ENCODE results near the gene FAAP100. TPM values are rescaled to one million over a fixed set of nuclear protein-coding genes. Genes with fewer than 3 reads are reported as not detected.
A peak's percentile ranks its signal among the peaks of the same experiment; 100 is the strongest.

Gene FAAP100
- total RNA-seq, 2 donors from 2014 or later = 27.8 to 50.4 TPM

GRCh38 chr17:81542431-81543338 lies 9.5 kb downstream of the FAAP100 start:
- no peak for ATAC-seq
- intact Hi-C loops (cut with DNase I) = no loop called here
- 70 to 83% methylated on average over 2 to 15 of the region's 15 CpGs for WGBS, 2 donors
- Histone ChIP-seq H3K27me3 (no peaks in the 10 kb centered on the region), H3K27ac (no peak overlapping the region), H3K4me3 (no peak overlapping the region), H3K4me1 (peaks cover 17% of the 10 kb centered on the region), H3K9me3 (no peaks in the 10 kb centered on the region), H3K36me3 (replicated peaks in 1 of 2; ENCODE audit: insufficient read depth in 1 of 2, low read depth in 2 of 2) (peaks cover 6 to 8% of the 10 kb centered on the region in 2 donors)
- peak in 1 of 4 donors; percentile 5 for DNase-seq
- no peak for TF ChIP-seq POLR2A (IDR thresholded peaks at IDR 0.05)
- TF ChIP-seq, protein P1, sequence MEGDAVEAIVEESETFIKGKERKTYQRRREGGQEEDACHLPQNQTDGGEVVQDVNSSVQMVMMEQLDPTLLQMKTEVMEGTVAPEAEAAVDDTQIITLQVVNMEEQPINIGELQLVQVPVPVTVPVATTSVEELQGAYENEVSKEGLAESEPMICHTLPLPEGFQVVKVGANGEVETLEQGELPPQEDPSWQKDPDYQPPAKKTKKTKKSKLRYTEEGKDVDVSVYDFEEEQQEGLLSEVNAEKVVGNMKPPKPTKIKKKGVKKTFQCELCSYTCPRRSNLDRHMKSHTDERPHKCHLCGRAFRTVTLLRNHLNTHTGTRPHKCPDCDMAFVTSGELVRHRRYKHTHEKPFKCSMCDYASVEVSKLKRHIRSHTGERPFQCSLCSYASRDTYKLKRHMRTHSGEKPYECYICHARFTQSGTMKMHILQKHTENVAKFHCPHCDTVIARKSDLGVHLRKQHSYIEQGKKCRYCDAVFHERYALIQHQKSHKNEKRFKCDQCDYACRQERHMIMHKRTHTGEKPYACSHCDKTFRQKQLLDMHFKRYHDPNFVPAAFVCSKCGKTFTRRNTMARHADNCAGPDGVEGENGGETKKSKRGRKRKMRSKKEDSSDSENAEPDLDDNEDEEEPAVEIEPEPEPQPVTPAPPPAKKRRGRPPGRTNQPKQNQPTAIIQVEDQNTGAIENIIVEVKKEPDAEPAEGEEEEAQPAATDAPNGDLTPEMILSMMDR (IDR thresholded peaks at IDR 0.05) = no peak

DNA sequence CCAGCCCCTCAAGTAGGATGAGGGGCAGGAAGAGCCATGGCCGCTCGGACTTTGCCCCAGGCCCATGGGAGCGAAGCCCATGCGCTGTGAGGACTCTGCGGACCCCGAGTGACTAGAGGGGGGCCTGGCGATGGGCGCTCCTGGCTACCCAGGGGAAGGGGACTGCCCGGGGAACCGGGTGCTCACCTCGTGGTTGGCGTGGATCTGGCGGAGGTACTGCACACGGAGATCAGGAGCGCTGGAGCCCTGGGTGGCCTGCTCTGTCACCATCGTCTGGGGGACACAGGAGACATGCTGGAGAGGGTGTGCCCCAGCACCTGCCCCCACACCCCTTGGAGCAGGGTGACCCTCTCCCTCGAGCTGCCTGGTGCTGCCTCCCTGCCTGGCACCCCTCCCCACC lies 11.0 kb downstream of the FAAP100 start:
- peak in 1 of 4 donors; percentile 5 for DNase-seq
- intact Hi-C loops (cut with DNase I) = no loop called here
- H3K27ac ChIP-seq = no peak overlapping the region
- 96 to 99% methylated on average over 14 of the region's 17 CpGs for WGBS, 2 donors
- H3K9me3 ChIP-seq = no peaks in the 10 kb centered on the region
- peaks cover 3 to 6% of the 10 kb centered on the region in 2 donors for H3K36me3 ChIP-seq (replicated peaks in 1 of 2; ENCODE audit: insufficient read depth in 1 of 2, low read depth in 2 of 2)
- peaks cover 32% of the 10 kb centered on the region for H3K4me1 ChIP-seq
- no peak for ATAC-seq
- H3K27me3 ChIP-seq = no peaks in the 10 kb centered on the region
- TF ChIP-seq, protein P1 (IDR thresholded peaks at IDR 0.05) = no peak
- no peak for TF ChIP-seq POLR2A (IDR thresholded peaks at IDR 0.05)
- no peak overlapping the region for H3K4me3 ChIP-seq

DNA sequence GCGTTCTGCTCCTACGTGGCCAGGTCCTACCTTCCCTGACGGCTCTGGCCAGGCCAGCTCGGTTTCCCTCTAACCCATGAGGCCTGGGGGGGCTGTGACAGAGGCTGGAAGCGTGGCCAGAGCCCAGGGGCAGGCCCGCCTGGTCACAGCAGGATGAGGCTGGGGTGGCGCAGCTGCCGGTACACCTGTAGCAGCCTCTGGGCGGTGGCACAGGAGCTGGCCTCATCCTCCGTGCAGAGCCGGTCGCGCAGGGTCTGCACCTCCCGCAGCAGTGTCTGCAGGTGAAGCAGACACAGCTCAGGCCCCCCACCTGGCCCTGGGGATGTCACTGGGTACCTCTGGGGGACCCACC lies 11.5 kb downstream of the FAAP100 start:
- H3K27ac ChIP-seq = no peak overlapping the region
- intact Hi-C loops (cut with DNase I) = no loop called here
- peaks cover 36% of the 10 kb centered on the region for H3K4me1 ChIP-seq
- WGBS, 2 donors = 90% methylated on average over 5 to 13 of the region's 14 CpGs
- ATAC-seq (no peak), DNase-seq (peak in 2 of 4 donors; percentile 5 to 14)
- no peaks in the 10 kb centered on the region for H3K9me3 ChIP-seq
- H3K27me3 ChIP-seq = no peaks in the 10 kb centered on the region
- no peak overlapping the region for H3K4me3 ChIP-seq
- H3K36me3 ChIP-seq (replicated peaks in 1 of 2; ENCODE audit: insufficient read depth in 1 of 2, low read depth in 2 of 2) = peaks cover under 1 to 6% of the 10 kb centered on the region in 2 donors
- TF ChIP-seq POLR2A (IDR thresholded peaks at IDR 0.05) = no peak
- TF ChIP-seq, protein P1 (IDR thresholded peaks at IDR 0.05) = no peak

- intact Hi-C loops (cut with DNase I) = no loop called here
- no peaks in the 10 kb centered on the region for H3K9me3 ChIP-seq
- TF ChIP-seq, protein P1 (IDR thresholded peaks at IDR 0.05) = no peak
- TF ChIP-seq POLR2A (IDR thresholded peaks at IDR 0.05) = no peak
- peak in 2 of 4 donors; percentile 12 to 17 for DNase-seq
- peaks cover 0 to 6% of the 10 kb centered on the region in 2 donors for H3K36me3 ChIP-seq (replicated peaks in 1 of 2; ENCODE audit: insufficient read depth in 1 of 2, low read depth in 2 of 2)
- peaks cover 36% of the 10 kb centered on the region for H3K4me1 ChIP-seq
- no peaks in the 10 kb centered on the region for H3K27me3 ChIP-seq
- no peak overlapping the region for H3K27ac ChIP-seq
- WGBS, 2 donors = 95 to 97% methylated on average over 10 to 22 of the region's 28 CpGs
- no peak overlapping the region for H3K4me3 ChIP-seq
- no peak for ATAC-seq
Observed at GRCh38 chr17:81539961-81540675, 12.0 kb downstream of the FAAP100 start.

Data from body of pancreas (tissue), 4 donors.